ENCODE data around the gene KANSL1.

The KANSL1 gene

GRCh38 chr17:45997624-45998023 lies 195.6 kb downstream of the KANSL1 start:
- Histone ChIP-seq H3K27ac (no peak overlapping the region), H3K4me3 (no peak overlapping the region)
- TF ChIP-seq, protein P1, sequence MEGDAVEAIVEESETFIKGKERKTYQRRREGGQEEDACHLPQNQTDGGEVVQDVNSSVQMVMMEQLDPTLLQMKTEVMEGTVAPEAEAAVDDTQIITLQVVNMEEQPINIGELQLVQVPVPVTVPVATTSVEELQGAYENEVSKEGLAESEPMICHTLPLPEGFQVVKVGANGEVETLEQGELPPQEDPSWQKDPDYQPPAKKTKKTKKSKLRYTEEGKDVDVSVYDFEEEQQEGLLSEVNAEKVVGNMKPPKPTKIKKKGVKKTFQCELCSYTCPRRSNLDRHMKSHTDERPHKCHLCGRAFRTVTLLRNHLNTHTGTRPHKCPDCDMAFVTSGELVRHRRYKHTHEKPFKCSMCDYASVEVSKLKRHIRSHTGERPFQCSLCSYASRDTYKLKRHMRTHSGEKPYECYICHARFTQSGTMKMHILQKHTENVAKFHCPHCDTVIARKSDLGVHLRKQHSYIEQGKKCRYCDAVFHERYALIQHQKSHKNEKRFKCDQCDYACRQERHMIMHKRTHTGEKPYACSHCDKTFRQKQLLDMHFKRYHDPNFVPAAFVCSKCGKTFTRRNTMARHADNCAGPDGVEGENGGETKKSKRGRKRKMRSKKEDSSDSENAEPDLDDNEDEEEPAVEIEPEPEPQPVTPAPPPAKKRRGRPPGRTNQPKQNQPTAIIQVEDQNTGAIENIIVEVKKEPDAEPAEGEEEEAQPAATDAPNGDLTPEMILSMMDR (IDR thresholded peaks at IDR 0.05) = no peak
- no peak for DNase-seq (ENCODE audit: low spot score)

GRCh38 chr17:45997166-45997565 lies 196.1 kb downstream of the KANSL1 start:
- Histone ChIP-seq H3K27ac (no peak overlapping the region), H3K4me3 (no peak overlapping the region)
- TF ChIP-seq, protein P1 (IDR thresholded peaks at IDR 0.05) = no peak
- no peak for DNase-seq (ENCODE audit: low spot score)

DNA sequence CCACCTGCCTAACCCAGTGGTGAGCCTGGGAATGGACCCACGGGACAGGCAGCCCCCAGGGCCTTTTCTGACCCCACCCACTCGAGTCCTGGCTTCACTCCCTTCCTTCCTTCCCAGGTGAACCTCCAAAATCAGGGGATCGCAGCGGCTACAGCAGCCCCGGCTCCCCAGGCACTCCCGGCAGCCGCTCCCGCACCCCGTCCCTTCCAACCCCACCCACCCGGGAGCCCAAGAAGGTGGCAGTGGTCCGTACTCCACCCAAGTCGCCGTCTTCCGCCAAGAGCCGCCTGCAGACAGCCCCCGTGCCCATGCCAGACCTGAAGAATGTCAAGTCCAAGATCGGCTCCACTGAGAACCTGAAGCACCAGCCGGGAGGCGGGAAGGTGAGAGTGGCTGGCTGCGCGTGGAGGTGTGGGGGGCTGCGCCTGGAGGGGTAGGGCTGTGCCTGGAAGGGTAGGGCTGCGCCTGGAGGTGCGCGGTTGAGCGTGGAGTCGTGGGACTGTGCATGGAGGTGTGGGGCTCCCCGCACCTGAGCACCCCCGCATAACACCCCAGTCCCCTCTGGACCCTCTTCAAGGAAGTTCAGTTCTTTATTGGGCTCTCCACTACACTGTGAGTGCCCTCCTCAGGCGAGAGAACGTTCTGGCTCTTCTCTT lies 196.8 kb downstream of the KANSL1 start:
- Histone ChIP-seq H3K4me3 (no peak overlapping the region), H3K27ac (no peak overlapping the region)
- no peak for DNase-seq (ENCODE audit: low spot score)
- TF ChIP-seq, protein P1 (IDR thresholded peaks at IDR 0.05) = no peak

- Histone ChIP-seq H3K27ac (no peak overlapping the region), H3K4me3 (no peak overlapping the region)
- TF ChIP-seq, protein P1 (IDR thresholded peaks at IDR 0.05) = no peak
- DNase-seq (ENCODE audit: low spot score) = no peak
These were observed 197.5 kb downstream of the KANSL1 start for GRCh38 chr17:45995627-45996270.

DNA sequence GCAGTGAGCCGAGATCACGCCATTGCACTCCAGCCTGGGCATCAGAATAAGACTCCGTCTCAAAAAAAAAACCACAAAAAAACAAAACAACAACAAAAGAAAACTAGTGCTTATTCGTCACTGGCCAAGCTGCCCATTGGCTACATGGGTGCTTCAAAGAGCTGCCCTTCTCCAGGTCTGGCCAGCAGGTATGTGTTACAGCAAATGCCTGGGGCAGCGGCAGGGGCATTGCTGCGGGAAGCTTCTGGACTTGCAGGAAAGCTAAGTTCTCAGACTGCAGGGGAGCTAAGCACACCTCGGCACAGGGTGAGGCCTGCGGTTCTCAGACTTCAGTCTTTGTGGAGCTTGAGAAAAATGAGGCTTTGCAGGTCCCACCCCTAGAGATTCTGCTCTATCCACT lies 198.2 kb downstream of the KANSL1 start:
- no peak overlapping the region for H3K27ac ChIP-seq
- no peak for DNase-seq (ENCODE audit: low spot score)
- no peak overlapping the region for H3K4me3 ChIP-seq
- TF ChIP-seq, protein P1 (IDR thresholded peaks at IDR 0.05) = no peak

GRCh38 chr17:45993962-45994627 lies 199.1 kb downstream of the KANSL1 start:
- Histone ChIP-seq H3K4me3 (no peak overlapping the region), H3K27ac (no peak overlapping the region)
- TF ChIP-seq, protein P1 (IDR thresholded peaks at IDR 0.05) = no peak
- no peak for DNase-seq (ENCODE audit: low spot score)

Measured in coronary artery (tissue), 2 donors.